GM18867 (cell line): ENCODE data around the gene BCAS3.

Experiments
- ATAC-seq: cut with Tn5 transposase; IDR thresholded peaks from one replicate; pipeline ENCODE4 v1.9.1; 2021; ENCODE audit warnings: mild to moderate bottlenecking, moderate library complexity; ENCODE audit not compliant: unreplicated experiment

Gene BCAS3

GRCh38 chr17:61411261-61412142 is 733.9 kb downstream of the BCAS3 start:
- peak; percentile 13 for ATAC-seq

DNA sequence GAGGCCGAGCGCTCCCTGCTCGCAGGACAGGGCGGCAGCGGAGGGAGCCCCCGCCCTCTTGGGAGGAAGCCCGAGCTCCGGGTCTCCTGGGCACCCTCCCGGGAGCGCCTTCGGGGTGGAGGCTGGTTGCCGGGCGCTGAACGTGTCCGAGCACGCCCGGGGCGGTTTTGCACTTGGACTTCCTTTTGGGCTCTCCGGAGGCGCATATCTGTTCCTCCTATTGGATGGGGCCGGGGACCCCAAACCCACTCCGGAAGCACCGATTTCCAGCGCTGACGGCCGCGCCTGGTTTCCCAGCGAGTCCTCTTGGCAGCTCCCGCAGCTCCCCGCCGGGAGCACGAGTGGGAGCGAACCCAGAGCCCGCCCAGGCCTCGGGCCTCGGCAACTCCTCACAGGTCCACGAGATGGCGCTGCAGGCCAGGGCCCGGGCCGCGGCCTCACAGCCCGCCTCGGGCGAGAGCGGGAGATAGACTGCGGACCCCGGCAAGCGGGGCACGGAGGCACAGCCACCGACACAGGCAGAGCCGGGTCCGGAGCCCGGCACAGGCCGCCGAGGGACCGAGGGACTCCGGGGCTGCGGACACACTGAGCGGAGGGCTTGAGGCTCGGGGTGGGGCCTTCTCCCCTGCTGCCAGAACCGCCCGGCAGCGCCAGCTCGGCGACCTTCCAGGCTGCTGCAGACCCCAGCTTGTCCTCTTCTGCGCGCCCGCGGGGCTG is 734.6 kb downstream of the BCAS3 start:
- ATAC-seq = peak; percentile 61

- no peak for ATAC-seq
Measured at GRCh38 chr17:61412860-61413660, 735.4 kb downstream of the BCAS3 start.

GRCh38 chr17:61413661-61414126 is 736.0 kb downstream of the BCAS3 start:
- ATAC-seq = no peak

DNA sequence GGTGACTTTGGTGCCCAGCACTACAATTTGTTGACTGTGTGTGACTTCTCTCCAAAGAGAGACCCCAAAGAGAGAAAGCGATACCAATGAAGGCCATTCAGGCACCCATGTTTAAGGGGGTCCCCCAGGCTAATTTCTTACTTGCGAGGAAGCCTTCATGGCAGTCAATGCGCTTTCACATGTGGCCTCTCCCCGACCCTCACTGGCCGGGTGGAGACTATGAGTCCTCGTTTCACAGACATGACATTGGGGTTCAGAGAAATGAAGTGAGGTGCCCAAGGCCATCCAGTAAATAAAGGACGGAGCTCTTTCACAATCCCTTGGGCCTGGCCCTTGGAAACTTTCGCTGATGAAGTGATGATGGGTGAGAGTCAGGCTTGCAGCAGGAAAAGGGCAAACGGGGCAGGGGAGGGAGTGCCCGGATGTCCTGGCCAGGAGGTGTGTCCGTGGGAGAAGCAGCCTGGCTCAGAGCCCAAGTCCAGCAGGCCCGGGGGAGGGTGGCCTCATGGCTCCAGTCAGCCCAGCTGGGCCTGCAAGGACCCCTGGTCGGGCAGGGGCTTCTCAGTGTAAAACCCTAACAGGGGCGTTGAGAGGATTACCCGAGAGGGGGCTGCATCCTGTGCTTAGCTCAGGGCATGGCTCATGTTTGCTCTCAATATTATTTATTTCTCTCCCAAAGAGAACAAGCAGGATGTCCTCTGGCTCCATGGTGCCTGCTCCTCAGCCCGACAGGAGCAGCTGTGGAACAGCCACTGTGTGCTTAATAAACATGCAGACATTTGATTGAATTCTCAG is 736.7 kb downstream of the BCAS3 start:
- no peak for ATAC-seq

DNA sequence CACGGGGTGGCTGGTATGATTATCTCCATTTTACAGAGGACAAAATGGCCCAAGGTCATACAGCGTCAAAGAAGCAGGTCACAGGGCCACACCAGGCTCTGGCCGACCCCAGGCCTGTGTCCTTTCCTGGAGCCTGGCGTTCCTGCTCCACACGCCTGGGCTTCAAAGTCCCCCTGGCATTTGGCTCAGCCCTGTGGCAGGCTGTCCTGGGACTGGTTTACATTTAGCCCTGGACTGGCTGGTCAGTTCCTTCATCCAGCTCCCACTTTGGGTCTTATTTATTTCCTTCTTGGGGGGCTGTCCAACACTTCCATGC is 737.2 kb downstream of the BCAS3 start:
- no peak for ATAC-seq

DNA sequence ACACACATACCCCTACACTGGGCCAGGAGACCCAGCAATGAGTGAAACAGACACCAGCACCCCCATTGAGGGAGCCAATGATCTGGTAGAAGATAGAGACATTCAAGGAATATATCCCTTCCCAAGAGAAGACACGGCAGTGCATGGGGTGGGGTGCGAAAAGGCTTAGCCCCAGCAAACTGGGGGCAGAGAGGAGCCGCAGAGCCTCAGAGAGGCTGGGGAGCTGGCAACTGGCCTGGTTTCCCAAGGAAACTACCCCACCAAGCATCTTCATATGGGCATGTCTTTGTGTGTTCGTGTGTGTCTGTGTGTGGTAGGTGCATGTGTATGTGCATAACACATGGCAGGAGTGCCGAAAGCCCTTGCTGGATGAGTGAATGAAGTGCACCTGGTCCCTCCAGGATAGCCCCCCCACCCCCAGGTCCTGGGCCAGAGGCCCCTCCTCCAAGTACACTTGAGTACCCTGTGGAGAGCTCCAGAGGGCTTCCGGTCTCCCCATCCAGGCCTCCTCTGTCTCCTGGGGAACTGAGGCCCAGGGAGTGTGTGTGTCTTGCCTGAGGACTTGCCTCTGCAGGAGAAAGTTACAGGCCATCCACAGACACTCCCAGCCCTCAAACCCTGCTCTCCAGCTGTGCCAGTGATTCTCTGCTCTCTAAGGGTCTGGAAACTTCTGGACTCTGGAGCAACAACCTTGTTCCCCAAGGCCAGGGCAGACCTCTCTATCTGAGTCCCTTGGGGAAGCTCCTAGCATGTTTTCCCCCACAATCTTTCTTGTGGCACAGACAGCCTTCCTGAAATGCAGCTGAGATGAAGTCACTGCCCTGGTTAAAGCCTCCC is 737.9 kb downstream of the BCAS3 start:
- ATAC-seq = no peak

DNA sequence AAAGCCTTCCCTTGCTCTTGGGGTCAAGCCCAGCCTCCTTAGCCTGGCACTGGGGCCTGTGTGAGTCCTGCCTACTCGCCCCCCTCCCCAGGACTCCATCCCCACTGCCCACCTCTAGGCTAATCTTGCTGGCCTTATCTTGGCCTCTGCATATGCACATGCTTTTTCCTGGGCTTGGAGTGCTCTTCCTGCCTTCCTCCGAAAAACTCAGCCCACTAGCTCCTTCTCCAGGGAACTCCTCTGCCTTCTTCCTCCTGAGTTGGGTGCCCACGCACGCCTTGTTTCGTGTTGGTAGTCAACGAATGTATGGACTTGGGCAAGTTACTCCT is 738.5 kb downstream of the BCAS3 start:
- no peak for ATAC-seq

- peak; percentile 56 for ATAC-seq
Measured at GRCh38 chr17:61416540-61417363, 739.1 kb downstream of the BCAS3 start.

DNA sequence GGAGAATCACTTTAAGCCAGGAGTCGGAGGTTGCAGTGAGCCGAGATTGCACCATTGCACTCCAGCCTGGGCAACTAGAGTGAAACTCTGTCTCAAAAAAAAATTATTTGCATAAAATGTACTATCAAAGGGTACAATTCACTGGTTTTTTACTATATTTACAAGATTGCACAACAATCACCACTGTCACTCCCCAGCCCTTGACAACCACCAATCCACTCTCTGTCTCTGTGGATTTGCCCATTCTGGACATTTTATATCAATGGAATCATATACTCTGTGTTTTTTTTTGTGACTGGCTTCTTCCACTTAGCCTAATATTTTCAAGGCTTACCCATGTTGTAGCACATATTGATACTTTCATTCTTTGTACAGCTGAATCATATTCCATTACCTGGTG is 740.8 kb downstream of the BCAS3 start:
- no peak for ATAC-seq

DNA sequence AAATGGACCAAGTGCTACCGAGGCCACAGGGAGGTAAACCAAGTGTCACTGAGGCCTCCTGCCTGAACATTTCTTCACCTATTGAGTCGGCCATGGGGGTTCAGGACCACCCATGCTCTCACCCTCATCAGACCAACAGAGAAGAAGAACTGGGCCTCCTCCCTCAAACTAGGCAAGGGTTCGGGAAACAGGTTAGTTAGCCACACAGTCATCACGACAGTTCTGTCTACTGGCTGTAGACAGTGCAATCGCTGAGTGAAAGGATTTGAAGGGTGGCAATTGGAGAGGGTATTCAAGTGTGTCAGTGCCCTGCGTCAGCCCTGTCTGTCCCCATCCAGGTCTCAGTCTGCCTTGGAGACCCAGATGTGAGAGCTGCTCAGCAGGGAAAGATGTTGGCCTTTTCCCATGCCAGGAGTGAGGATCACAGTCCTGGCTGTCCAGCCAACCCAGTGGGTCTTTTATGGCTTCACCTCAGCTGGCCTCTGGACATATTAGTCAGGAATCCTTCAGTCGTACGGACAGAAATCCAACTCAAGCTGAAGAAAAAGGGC is 741.9 kb downstream of the BCAS3 start:
- ATAC-seq = no peak

- ATAC-seq = no peak
Measured at GRCh38 chr17:61420052-61420451, 742.4 kb downstream of the BCAS3 start.

GRCh38 chr17:61420745-61421398 is 743.2 kb downstream of the BCAS3 start:
- ATAC-seq = no peak

DNA sequence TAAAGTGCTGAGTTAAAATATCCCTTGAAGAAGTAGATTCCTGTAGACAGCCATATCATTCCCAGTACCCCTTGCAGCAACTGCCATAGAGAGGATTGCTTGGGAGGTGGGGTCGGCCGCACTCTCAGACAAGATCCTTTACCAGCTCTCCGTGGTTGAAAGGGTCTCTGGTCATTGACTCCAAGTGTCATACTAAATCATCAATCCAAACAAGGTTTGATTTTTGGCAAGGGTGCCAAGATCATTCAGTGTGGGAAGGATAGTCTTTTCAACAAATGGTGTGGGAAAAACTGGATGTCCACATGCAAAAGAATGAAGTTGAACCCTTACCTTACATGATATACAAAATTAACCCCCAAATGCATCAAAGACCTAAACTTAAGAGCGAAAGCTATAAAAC is 743.8 kb downstream of the BCAS3 start:
- no peak for ATAC-seq

DNA sequence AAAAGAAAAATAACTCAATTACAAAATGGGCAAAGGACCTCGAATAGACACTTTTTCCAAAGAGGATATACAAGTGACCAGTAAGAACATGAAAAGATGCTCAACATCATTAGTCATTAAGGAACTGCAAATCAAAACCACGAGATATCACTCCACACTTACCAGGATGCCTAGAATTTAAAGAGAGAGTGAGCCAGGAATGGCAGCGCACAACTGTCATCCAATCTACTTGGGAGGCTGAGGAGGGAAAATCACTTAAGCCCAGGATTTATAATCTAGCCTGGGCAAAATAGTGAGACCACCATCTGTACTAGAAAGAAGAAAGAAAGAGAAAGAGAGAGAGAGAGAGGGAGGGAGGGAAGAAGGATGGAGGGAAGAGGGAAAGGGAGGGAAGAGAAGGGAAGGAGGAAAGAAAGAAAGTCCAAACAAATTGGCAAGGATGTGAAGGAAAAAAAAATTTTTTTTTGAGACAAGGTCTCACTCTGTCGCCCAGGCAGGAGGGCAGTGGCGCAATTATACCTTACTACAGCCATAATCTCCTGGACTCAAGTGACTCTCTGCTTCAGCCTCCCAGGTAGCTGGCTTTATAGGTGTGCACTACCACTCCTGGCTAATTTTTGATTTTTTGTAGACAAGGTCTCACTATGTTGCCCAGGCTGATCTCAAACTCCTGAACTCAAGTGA is 744.6 kb downstream of the BCAS3 start:
- no peak for ATAC-seq

DNA sequence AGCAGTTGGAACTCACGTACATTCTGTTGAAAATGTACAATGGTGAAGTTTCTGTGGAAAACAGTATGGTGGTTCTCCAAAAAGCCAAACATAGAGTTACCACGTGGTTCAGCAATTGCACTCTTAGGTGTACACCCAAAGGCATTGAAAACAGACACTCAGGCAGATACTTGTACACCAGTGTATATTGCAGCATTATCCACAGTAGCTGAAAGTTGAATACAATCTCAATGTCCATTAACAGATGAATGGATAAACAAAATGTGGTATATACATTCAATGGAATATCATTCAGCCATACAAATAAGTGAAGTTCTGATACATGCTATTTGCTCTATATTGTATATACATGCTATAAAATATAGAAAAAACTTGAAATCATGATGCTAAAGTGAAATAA is 745.2 kb downstream of the BCAS3 start:
- ATAC-seq = no peak

DNA sequence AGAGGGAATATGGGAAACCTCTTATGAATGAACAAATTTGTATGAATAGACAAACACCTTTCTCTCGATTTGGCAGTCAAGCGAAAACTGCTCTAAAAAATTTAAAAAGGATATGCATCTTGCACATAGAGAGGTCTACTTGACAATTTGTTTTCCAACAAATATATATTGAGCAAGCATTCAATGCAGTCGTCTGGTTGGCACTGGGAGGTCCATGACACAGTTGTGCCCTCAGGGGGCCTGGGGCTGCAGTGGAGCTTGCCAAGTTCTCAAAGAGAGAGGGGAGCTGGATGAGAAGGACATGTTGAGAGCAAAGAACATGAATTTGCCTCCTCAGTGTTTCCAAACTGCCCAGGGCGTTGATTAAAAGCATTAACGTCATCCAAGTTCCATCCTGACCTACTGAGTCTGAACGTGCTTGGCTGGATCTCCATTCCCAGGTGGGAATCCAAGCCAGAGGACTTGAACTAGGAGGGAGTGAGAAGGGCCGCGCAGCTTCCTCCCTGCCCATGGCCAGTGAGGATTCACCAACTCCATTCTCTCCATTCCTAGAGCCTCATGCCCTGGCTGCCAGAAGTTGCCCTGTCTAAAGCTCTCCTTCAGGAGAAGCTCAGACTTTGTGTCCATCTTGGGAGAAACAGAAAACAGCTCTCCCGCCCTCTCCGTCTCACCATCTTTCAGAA is 746.5 kb downstream of the BCAS3 start:
- ATAC-seq = no peak
